Gastrocnemius medialis (tissue), 4 donors: ENCODE results near the gene GNAS-AS1.

Source experiments
- CTCF ChIP-seq, 5 experiments: fragments of 450-650 bp in 3 of 5; fragments of 200-600 bp in 2 of 5; sonication (generic) in 2 of 5; IDR thresholded peaks in 4 of 5; conservative IDR thresholded peaks in 1 of 5; 1 replicate in 4 of 5; 2 replicates in 1 of 5; pipeline ENCODE4 v1.5.1; 2016 to 2019; ENCODE audit warnings: antibody characterized with exemption in 5 of 5, mild to moderate bottlenecking in 3 of 5, moderate library complexity in 3 of 5
- POLR2A ChIP-seq, 2 donors: fragments of 450-650 bp; IDR thresholded peaks; one replicate each; pipeline ENCODE4 v1.6.1; 2017; ENCODE audit warnings: antibody characterized with exemption in 2 of 2, mild to moderate bottlenecking in 2 of 2, moderate library complexity in 2 of 2

- TF ChIP-seq POLR2A (IDR thresholded peaks at IDR 0.05) (no peak), CTCF (IDR thresholded peaks at IDR 0.05 in 4 of 5, conservative IDR thresholded peaks at IDR 0.05 in 1 of 5) (no peak)
These were observed 42.2 kb upstream of the GNAS-AS1 start for GRCh38 chr20:58892932-58893224.
